Fibroblast of mammary gland (primary cell): Measurements from ENCODE around the gene ADGRD1.

Experiments used
- DNase-seq: peaks from one replicate; pipeline ENCODE4 v3.0.0-alpha.2; 2010; ENCODE audit warnings: low read depth
- H3K4me3 ChIP-seq: 2 replicates; pipeline ENCODE4 v1.5.1; 2011; ENCODE audit warnings: low read depth, mild to moderate bottlenecking, low read length, moderate library complexity; ENCODE audit not compliant: control insufficient read depth
- TF ChIP-seq, protein P1 (sequence below): conservative IDR thresholded peaks from 2 replicates; pipeline ENCODE4 v1.5.1; 2011; ENCODE audit warnings: low read depth, low read length, inconsistent platforms; ENCODE audit not compliant: control insufficient read depth, insufficient read depth

Gene ADGRD1

DNA sequence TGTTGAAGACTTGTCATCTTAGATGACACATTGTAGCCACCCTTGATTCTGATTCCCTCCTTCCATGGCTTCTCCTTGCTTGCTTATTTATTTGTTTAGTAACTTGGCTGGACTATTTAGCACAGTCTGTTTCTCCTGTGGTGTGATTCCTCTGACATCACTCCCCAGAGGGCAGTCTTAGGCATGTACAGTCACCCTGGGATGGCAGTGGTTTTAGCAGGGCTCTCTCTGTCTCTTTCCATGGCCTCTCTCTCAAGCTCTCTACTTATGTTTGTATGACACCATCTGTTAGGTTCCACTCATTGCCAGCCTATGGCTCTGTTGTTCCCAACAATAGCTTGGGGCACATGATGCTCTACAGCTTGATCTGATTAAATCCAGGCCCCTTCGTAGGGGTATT, 158.3 kb downstream of the ADGRD1 start:
- TF ChIP-seq, protein P1, sequence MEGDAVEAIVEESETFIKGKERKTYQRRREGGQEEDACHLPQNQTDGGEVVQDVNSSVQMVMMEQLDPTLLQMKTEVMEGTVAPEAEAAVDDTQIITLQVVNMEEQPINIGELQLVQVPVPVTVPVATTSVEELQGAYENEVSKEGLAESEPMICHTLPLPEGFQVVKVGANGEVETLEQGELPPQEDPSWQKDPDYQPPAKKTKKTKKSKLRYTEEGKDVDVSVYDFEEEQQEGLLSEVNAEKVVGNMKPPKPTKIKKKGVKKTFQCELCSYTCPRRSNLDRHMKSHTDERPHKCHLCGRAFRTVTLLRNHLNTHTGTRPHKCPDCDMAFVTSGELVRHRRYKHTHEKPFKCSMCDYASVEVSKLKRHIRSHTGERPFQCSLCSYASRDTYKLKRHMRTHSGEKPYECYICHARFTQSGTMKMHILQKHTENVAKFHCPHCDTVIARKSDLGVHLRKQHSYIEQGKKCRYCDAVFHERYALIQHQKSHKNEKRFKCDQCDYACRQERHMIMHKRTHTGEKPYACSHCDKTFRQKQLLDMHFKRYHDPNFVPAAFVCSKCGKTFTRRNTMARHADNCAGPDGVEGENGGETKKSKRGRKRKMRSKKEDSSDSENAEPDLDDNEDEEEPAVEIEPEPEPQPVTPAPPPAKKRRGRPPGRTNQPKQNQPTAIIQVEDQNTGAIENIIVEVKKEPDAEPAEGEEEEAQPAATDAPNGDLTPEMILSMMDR = no peak
- H3K4me3 ChIP-seq = no peak overlapping the region
- peak; percentile 17 for DNase-seq

DNA sequence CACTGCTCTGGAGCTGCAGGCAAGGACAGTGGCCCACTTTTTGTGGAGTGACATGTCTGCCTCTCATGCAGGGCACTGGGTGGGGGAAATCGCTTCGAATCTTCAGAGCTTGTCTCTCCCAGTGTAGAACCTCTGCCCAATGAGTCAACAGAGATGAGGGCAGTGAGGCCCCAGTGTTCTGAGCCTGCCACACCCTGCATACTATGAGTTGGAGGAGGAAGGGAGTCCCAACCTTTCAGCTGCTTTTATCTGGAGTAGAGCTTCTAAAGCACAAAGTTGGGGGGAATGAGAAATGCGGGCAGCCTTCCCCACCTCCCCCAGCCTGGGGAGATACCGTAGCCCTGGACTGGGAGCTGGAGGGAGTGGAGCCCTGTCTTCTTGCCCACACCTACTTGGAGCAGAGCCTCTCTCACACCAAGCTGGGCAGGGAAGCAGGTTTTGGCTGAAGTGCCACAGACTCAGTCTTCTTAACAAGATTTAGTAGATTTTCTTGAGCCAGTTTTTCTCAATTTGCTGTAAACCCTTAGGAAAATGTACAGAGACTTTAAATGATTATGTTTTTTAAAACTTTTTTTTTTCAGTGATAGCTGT, 159.1 kb downstream of the ADGRD1 start:
- no peak for DNase-seq
- no peak overlapping the region for H3K4me3 ChIP-seq
- TF ChIP-seq, protein P1 = no peak

DNA sequence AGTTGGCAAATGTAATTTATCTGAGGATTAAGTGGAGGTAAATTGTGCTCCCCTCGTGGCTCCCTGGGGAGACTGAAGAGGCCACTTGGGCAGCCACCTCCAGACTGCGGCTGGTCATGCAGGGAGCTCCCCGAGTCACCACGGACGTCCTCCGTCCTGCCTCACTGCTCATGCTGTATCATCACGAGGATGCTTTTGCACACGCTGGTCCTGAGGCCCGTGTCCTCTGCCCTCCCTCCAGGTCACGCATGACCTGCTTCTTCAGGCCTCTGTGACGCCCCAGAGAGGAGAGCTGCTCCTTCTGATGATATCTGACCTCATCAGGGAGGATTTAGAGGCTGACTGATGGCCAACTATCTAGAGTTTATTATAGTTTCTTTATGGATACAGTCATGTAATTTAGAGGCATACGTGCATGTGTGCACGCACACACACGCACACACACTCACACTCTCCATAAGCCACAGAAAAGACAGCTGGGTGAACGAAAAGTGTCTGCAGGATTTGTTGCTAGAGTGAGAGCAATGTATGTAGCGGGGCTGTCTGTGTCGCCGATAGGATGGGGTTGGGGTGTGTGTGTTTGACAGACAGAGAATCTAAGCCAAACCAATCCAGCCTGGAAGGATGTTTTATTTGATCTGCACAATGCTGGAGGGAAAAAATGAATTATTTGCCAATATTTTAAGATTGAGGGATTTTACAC, 160.0 kb downstream of the ADGRD1 start:
- TF ChIP-seq, protein P1 = no peak
- DNase-seq = no peak
- no peak overlapping the region for H3K4me3 ChIP-seq

DNA sequence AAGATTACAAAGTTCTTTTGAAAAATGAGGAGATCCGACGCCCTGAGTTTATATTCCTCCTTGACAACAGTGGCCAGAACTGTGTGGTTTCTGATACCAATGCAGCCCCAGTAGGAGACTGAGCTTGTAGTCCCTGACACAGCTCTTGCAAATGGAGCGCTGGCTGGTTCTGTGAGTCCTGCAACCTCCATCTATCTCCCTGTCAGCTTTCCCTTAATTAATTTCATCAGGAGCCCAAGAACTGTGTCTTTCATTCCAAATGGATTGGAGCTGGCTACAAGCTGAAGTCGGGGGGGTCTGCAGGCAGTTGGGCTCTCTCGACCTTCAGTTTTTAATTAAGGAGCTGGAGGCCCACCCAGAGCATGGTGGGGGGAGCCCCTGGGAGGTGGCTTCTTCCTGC, 160.6 kb downstream of the ADGRD1 start:
- TF ChIP-seq, protein P1 = no peak
- DNase-seq = no peak
- H3K4me3 ChIP-seq = no peak overlapping the region

DNA sequence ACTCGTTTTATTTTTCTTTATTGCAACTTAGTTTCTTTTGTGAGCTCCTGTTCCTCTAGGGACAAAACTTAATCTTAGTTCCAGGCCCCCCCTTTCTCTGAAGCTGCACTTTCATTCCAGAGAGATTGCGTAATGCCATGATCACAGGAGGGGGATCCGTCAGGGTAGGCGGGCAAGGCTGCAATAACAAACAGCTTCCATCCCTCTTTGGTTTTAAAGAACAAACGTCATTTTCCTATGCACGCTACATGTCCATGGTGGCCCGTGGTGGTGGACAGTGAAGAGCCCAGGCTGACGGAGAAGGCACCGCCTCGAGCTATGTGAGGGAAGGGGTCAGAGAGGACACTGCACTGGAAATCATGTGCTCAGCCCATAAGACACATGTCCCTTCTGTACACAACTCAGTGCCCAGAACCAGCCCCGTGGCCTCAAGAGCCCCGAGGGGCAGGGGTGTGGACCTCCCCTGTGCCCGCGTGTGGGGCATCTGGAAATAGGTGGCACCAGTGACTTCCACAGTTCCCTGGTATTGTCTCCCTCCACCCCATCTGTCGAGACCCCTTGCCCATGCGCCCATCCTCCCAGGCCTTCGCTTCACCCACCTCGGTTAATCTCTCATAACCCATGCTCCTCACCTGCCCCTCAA, 161.4 kb downstream of the ADGRD1 start:
- H3K4me3 ChIP-seq = no peak overlapping the region
- DNase-seq = no peak
- TF ChIP-seq, protein P1 = no peak

DNA sequence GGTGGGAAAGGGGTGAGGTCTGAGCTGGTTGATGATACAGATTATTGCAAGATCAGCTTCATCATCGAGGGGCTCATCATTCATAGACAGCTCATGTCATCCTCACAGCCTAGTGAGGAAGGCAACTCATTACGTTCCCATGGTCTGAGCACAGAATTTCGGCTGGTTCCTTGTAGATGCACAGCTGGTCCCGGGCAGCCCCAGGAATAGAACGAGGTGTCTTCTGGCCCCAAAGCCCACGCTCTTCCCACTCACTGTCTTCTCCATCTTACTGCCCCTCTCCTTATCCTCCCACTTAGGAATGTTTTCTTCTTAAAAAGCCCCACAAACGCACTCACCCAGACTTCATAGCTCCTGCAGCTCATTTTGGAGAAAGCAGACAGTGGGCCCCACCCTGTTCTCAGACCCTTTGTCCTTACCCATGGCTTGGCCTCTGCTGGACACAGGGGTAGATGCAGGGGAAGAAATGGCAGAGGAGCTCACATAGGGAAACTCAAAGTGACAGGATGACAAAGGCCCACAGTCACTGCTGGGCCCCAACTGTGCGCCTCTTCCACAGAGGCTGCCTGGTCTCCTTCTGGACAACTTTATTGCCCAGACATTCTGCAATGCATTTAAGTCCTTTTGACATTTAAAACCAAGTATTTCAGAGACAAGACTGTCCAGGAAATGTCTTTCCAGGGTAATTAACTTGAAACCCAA, 162.2 kb downstream of the ADGRD1 start:
- H3K4me3 ChIP-seq = no peak overlapping the region
- TF ChIP-seq, protein P1 = no peak

More for the DNA sequence above, 162.2 kb downstream of the ADGRD1 start:
- no peak for DNase-seq
